GM21367 (cell line): ENCODE data around the gene TMEM214.

ENCODE experiments used
- ATAC-seq: cut with Tn5 transposase; IDR thresholded peaks from one replicate; pipeline ENCODE4 v1.9.1; 2021; ENCODE audit not compliant: unreplicated experiment

Gene TMEM214

GRCh38 chr2:27009083-27009482 lies 23.7 kb upstream of the TMEM214 start:
- ATAC-seq, result no peak

- no peak for ATAC-seq
Observed at GRCh38 chr2:27009716-27010115, 23.0 kb upstream of the TMEM214 start.

- ATAC-seq, result no peak
Observed at GRCh38 chr2:27010139-27010538, 22.6 kb upstream of the TMEM214 start.

- ATAC-seq, result no peak
Observed at GRCh38 chr2:27013738-27014137, 19.0 kb upstream of the TMEM214 start.

- no peak for ATAC-seq
Observed at GRCh38 chr2:27014771-27015433, 17.9 kb upstream of the TMEM214 start.

GRCh38 chr2:27016801-27017325 lies 15.9 kb upstream of the TMEM214 start:
- ATAC-seq, result no peak

GRCh38 chr2:27018142-27018541 lies 14.6 kb upstream of the TMEM214 start:
- ATAC-seq, result no peak

GRCh38 chr2:27019459-27019858 lies 13.3 kb upstream of the TMEM214 start:
- ATAC-seq, result no peak

GRCh38 chr2:27019931-27020855 lies 12.6 kb upstream of the TMEM214 start:
- no peak for ATAC-seq

- no peak for ATAC-seq
Observed at GRCh38 chr2:27021253-27022049, 11.3 kb upstream of the TMEM214 start.

GRCh38 chr2:27023740-27024139 lies 9.0 kb upstream of the TMEM214 start:
- no peak for ATAC-seq

- no peak for ATAC-seq
Observed at GRCh38 chr2:27024188-27024587, 8.6 kb upstream of the TMEM214 start.

- no peak for ATAC-seq
Observed at GRCh38 chr2:27024812-27025211, 8.0 kb upstream of the TMEM214 start.

- no peak for ATAC-seq
Observed at GRCh38 chr2:27025281-27025800, 7.4 kb upstream of the TMEM214 start.

GRCh38 chr2:27025861-27026851 lies 6.6 kb upstream of the TMEM214 start:
- no peak for ATAC-seq

- ATAC-seq, result no peak
Observed at GRCh38 chr2:27027211-27027651, 5.5 kb upstream of the TMEM214 start.

GRCh38 chr2:27029051-27029450 lies 3.7 kb upstream of the TMEM214 start:
- no peak for ATAC-seq

- ATAC-seq, result no peak
Observed at GRCh38 chr2:27033253-27033852, 588 bp downstream of the TMEM214 start.

- ATAC-seq, result no peak
Observed at GRCh38 chr2:27038012-27038411, 5.2 kb downstream of the TMEM214 start.
